NCI-H2107 (cell line): ENCODE results near the gene BRD4.
A peak's percentile ranks its signal among the peaks of the same experiment; 100 is the strongest.
"Not testable (repeated sequence)": the region's sequence is repeated elsewhere in the genome, so short reads cannot be mapped to it uniquely, and the experiment has no call there.

Experiments used
- DNase-seq: peaks from one replicate; lab custom pipeline; 2025; lab: John Stamatoyannopoulos, UW

BRD4 gene

GRCh38 chr19:15332311-15332996 lies at the start of gene BRD4:
Gene BRD4 (minus strand): TSS chr19:15332539. CDS start chr19:15273099, 59,440 bp downstream.
- DNase-seq = no peak

- no peak for DNase-seq
Observed at GRCh38 chr19:15381864-15382263, 49.5 kb upstream of the BRD4 start.

- no peak for DNase-seq
Observed at GRCh38 chr19:15381429-15381828, 49.1 kb upstream of the BRD4 start.

GRCh38 chr19:15379999-15380647 lies 47.8 kb upstream of the BRD4 start:
- DNase-seq = no peak

- peak; percentile 96 for DNase-seq
Observed at GRCh38 chr19:15379083-15379998, 47.0 kb upstream of the BRD4 start, which contains the start of gene AKAP8. Gene AKAP8 (minus strand): TSS chr19:15379787. CDS start chr19:15379731, 56 bp downstream.

GRCh38 chr19:15378534-15379082 lies 46.3 kb upstream of the BRD4 start:
- DNase-seq = peak; percentile 14

- DNase-seq = no peak
Observed at GRCh38 chr19:15374796-15375440, 42.6 kb upstream of the BRD4 start.

- no peak for DNase-seq
Observed at GRCh38 chr19:15374105-15374651, 41.8 kb upstream of the BRD4 start.

- DNase-seq = no peak
Observed at GRCh38 chr19:15373644-15374043, 41.3 kb upstream of the BRD4 start.

GRCh38 chr19:15372891-15373301 lies 40.6 kb upstream of the BRD4 start:
- DNase-seq = no peak

- no peak for DNase-seq
Observed at GRCh38 chr19:15372470-15372869, 40.1 kb upstream of the BRD4 start.

- DNase-seq = no peak
Observed at GRCh38 chr19:15371786-15372380, 39.5 kb upstream of the BRD4 start.

GRCh38 chr19:15371119-15371518 lies 38.8 kb upstream of the BRD4 start:
- no peak for DNase-seq

- no peak for DNase-seq
Observed at GRCh38 chr19:15369594-15369891, 37.2 kb upstream of the BRD4 start.

- DNase-seq = no peak
Observed at GRCh38 chr19:15368798-15369593, 36.7 kb upstream of the BRD4 start.

- DNase-seq = no peak
Observed at GRCh38 chr19:15368051-15368632, 35.8 kb upstream of the BRD4 start.

- DNase-seq = no peak
Observed at GRCh38 chr19:15367439-15367838, 35.1 kb upstream of the BRD4 start.

- no peak for DNase-seq
Observed at GRCh38 chr19:15365264-15365663, 32.9 kb upstream of the BRD4 start.

GRCh38 chr19:15363791-15364190 lies 31.5 kb upstream of the BRD4 start:
- not testable (repeated sequence) for DNase-seq

- DNase-seq = not testable (repeated sequence)
Observed at GRCh38 chr19:15363048-15363447, 30.7 kb upstream of the BRD4 start.
